ENCODE results near the gene PPARG. TPM values are rescaled to one million over a fixed set of nuclear protein-coding genes. Genes with fewer than 3 reads are reported as not detected.

Gene PPARG
- total RNA-seq, 1 experiment from 2014 or later, result 2.6 TPM

GRCh38 chr3:12342151-12342550 is 53.3 kb downstream of the PPARG start:
- no peak for DNase-seq (ENCODE audit: low read depth)

DNA sequence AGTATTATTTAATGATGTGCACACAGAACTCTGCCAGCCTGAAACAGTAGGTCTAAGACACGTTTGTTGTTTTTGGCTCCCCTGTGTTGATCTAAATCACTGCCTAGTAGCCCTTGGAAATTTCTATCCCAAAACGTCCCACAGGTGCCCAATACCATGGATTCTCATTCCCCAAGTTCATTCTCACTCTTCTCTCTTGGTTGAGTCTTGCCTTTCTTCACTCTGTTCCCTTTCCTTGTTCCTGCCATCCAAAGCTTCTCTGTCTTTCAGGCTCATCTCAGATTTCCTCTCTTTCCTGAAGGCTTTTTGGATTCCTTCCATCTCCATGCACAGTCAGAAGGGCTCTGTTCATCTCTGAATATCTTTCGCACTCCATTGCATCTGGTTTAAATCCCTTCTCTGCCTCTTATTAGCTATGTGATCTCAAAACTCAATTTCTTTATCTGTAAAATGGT is 54.2 kb downstream of the PPARG start:
- DNase-seq (ENCODE audit: low read depth), result no peak

- DNase-seq (ENCODE audit: low read depth), result peak; percentile 66
Observed at GRCh38 chr3:12345141-12345561, 56.3 kb downstream of the PPARG start.

GRCh38 chr3:12345584-12346494 is 57.0 kb downstream of the PPARG start:
- DNase-seq (ENCODE audit: low read depth), result no peak

DNA sequence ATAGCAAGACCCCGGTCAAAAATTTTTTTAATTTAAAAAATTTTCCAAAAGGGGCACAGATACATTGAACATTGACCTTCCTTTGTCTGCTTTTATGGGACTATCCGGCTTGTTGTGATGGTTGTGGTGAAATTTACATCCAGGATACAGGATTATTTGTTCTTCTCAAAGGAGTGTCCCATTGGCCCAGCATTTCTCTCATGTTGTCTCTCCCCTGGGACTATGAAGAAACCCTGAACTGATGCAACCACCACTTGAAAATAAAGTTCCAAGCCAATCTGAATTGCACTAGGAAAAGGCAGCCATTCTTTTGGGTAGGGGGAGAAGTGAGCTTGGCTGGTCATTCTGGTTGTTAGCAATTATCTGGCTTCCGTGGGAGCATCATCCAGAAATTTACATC is 58.4 kb downstream of the PPARG start:
- no peak for DNase-seq (ENCODE audit: low read depth)

- no peak for DNase-seq (ENCODE audit: low read depth)
Observed at GRCh38 chr3:12349895-12350811, 61.3 kb downstream of the PPARG start.

GRCh38 chr3:12351145-12351544 is 62.3 kb downstream of the PPARG start:
- DNase-seq (ENCODE audit: low read depth), result no peak

GRCh38 chr3:12352253-12352652 is 63.4 kb downstream of the PPARG start:
- no peak for DNase-seq (ENCODE audit: low read depth)

GRCh38 chr3:12352755-12353154 is 63.9 kb downstream of the PPARG start:
- no peak for DNase-seq (ENCODE audit: low read depth)

DNA sequence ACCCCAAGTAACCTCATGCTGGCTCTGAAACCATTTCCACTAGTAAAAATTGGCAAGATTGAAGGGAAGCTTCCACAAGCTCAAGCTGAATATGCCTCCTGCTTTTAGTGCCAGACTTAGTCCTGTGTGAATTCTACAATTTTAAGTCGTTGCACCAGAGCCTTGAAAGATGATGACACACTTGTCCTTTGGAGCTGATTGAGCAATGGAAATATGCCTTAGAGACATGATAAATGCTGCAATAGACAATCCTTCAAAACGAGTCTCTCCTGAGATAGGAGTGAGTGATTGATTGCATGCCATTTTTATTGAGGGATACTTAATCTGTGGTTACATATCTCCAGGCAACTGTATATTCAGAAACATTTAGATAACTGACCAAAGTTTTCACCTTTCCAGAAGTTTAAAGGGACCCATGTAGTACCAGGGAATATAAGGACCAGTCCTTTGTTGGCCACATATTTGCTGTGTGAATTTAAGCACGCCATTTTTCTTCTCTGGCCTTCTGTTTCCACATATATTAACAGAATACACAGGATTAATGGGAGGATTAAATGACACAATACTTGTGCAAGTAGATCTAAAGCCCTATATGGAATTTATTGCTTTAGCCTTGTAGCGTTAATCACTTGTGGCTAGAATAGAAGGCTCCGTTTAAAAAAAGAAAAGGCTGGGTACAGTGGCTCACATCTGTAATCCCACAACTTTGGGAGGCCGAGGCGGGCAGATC is 65.1 kb downstream of the PPARG start:
- no peak for DNase-seq (ENCODE audit: low read depth)

DNA sequence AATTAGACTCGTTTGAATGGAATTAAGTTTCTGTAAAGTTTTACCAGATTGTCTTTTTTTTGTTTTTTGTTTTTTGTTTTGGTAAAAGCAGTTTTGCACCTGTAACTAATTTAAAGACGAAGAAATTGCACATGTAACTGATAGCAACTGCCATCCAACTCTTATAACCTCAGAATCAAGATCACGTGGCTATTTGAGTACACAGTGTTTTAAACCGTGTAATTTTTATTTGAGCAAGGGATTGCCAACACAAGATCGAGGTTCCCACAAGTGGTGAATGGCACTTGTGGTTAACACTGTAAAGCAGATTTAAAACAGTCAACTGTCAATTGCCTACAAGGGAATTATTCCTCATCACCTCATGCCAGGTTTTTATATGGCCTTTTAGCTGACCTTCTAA is 67.3 kb downstream of the PPARG start:
- no peak for DNase-seq (ENCODE audit: low read depth)

DNA sequence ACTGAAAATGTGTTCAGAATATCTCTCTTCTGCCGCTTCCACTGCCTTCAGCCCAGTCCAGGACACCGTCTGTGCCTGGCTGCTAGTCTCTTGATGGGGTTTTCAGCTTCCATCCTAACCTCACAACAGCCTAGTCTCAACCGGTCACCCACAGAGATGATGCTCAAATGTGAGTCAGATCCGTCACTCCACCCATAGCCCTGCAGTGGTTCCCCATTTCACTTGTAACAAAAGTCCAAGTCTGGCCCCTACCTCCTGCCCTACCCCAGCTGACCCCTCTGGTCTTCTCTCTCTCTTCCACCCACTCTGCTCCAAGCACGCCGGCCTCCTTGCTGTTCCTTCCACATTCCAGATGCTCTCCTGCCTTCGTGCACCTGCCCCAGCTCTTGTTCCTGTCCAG is 68.1 kb downstream of the PPARG start:
- DNase-seq (ENCODE audit: low read depth), result peak; percentile 34

GRCh38 chr3:12357456-12357855 is 68.6 kb downstream of the PPARG start:
- DNase-seq (ENCODE audit: low read depth), result peak; percentile 10

DNA sequence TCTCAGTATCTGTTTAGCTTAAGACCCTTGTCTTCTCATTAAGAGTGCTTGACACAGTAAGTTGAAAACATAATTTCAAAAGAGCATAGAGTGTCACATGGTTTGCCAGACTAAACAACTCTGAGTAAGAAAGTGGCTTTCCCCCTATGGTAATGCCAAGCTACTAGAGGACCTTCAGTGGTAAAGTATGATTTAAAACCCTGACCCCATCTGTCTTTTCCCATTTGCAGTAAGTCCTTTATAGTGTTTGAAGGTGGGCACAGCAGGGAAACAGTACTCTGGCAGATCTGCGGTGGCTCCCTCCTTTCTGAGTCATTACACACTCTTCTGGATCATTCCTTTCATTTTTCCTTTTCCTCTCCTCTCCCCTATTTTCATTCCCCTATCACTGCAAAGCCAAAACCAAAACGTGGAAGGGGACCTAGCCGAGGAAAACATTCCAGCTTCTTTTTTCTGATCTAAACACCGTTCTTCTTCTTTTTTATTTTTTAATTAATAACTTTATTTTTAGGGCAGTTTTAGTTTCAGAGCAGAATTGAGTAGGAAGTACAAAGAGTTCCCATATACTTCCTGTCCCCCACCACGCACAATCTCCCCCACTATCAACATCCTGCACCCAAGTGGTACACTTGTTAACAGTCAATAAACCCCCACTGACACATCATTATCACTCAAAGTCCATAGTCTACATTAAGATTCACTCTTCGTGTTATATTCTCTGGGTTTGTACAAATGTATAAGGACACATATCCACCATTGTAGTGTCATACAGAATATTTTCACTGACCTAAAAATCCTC is 74.7 kb downstream of the PPARG start:
- DNase-seq (ENCODE audit: low read depth), result peak; percentile 24

GRCh38 chr3:12367346-12367745 is 78.5 kb downstream of the PPARG start:
- DNase-seq (ENCODE audit: low read depth), result peak; percentile 11

DNA sequence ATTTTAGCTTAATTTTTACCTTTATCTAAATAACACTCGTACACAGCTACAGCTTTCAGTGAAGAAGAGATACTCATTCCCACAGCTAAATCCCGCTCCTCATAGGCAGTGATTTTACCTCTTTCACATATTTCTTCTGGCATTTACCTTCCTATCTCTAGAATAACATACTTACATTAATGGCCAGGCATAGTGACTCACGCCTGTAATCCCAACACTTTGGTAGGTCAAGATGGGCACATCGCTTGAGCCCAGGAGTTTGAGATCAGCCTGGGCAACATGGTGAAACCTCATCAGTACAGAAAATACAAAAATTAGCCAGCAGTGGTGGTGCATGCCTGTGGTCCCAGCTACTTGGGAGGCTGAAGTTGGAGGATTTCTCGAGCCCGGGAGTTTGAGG is 80.2 kb downstream of the PPARG start:
- DNase-seq (ENCODE audit: low read depth), result no peak

- no peak for DNase-seq (ENCODE audit: low read depth)
Observed at GRCh38 chr3:12369598-12369997, 80.7 kb downstream of the PPARG start.

GRCh38 chr3:12370758-12371157 is 81.9 kb downstream of the PPARG start:
- DNase-seq (ENCODE audit: low read depth), result peak; percentile 50

DNA sequence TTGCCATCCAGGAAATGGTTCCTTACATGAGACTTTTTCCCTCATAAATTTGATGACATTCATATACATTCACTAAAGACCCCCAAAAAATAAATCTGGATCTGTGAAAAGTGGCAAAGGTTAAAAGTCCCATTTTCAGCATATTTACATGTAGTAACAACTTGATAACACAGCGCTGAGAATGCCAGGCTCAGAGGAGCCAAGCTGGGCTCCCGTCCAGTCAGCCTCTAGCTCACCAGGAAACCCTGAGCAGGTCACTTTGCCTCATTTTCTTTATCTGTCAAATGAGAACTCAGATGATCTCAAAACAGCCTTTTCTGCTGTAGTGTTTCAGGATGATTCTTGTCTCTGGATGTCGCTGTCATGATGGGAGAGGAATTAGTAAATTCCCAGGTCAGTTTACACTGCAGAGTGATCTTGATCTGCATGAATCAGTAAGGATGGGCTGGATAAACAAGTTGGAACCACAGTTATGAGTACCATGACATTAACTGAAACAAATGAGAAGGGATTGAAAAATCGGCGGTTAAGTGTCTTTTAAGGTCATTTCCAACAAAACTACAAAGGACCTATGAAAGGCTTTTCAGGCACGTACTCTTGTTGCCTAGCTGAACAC is 82.8 kb downstream of the PPARG start:
- no peak for DNase-seq (ENCODE audit: low read depth)

GRCh38 chr3:12372741-12373280 is 83.9 kb downstream of the PPARG start:
- no peak for DNase-seq (ENCODE audit: low read depth)
